HG02840 (cell line): ENCODE data around the gene AACS.
"Not testable (repeated sequence)": the region's sequence is repeated elsewhere in the genome, so short reads cannot be mapped to it uniquely, and the experiment has no call there.

ENCODE experiments used
- ATAC-seq: cut with Tn5 transposase; IDR thresholded peaks from one replicate; pipeline ENCODE4 v1.9.1; 2021; ENCODE audit warnings: mild to moderate bottlenecking, moderate library complexity, moderate number of reproducible peaks; ENCODE audit not compliant: unreplicated experiment, low FRiP score

The AACS gene

DNA sequence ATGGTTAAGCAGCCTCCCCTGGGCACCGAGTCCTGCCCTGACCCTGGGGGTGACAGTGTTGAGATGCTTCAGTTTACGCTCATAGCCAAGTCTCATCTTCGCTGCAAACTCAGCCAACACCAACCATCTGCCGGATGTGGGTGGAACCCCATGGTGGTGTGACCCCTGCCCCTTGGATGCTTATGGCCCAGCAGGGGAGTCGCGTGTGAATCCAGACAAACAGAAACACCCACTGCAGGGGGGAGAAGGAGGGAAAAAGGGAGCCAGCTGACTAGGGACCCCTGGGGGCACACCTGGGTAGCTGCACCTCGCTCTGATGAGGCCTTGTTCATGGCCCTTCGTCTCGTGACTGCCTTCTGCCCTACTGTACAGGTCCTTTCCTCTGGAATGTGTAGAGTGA is 23.8 kb downstream of the AACS start:
- ATAC-seq, result no peak

DNA sequence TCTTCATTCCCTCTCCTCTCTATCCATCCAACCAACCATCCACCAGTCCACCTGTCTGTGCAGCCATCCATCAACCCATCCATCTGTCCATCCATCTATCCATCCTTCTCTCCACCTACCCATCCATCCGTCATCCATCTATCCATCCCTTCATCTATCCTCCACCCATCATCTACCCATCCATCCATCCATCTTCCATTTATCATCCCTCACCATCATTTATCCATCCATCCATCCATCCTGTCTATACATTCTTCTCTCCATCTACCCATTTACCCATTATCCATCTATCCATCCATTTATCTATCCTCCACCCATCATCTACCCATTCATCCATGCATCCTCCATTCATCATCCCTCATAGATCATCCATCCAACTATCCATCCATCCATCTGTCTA is 24.4 kb downstream of the AACS start:
- ATAC-seq, result no peak

DNA sequence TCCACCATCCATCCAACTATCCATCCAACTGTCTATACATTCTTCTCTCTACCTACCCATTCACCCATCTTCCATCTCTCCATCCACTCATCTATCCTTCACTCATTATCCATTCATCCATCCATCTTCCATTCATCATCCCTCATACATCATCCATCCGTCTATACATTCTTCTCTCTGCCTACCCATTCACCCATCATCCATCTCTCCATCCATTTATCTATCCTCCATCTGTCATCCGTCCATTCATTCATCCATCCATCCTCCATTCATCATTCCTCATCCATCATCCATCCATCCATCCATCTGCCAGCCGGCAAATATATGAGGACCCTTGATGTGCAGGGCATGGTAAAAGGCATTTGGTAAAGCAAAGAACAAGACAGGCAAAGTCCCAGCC is 25.2 kb downstream of the AACS start:
- no peak for ATAC-seq

DNA sequence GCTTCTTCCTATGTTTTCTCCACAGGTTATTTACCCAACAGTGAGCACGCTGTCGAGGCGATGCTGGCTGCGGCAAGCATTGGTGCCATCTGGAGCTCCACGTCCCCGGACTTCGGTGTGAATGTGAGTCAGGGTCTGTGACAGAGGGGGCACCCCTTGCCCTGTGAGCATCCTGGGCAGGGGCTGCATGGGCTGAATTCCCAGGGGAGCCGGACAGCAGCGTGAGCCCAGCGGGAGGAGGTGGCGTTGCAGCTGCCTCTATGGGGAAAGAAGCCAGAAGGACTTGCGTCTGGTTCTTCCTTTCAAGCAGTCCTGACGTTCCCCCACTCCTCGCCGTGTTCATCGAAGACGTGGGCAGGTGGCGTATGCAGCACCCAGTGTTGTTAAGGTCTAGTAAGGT is 26.2 kb downstream of the AACS start:
- ATAC-seq, result no peak

DNA sequence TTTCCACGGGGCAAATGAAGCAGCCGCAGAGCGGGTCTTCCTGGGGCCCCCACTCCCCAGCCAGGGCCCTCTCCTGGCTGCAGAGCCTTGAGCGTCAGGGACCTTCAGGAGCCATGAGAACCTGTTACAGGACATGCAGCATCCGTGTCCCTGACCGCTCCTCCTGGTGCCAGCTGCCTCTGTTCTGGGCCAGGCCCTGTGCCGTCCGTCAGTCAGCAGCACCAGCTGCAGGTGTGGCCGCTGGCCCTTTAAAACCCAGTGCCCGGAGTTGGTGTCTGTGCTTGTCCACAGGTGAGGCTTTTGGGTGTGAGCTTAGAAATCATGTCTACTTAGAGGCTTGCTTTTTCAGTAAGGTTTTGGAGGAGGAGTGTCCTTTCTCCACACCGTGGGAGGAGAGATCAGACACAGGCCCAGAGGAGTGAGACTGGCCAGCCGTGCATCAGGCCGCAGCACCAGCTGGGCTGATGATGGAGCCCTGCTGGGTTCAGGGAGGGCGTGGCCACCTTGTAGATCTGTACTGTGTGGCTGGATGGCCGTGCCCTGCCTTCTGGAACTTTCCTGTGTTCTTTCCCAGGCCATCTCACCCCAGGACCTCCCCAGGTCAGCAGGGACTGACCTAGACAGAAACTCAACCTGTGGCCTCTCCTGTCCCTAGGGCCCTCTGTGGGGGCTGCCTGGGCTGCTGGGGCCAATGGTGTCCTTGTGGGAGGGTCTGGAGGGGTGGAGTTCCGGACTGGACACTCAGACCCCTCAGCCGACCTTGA is 27.1 kb downstream of the AACS start:
- no peak for ATAC-seq

DNA sequence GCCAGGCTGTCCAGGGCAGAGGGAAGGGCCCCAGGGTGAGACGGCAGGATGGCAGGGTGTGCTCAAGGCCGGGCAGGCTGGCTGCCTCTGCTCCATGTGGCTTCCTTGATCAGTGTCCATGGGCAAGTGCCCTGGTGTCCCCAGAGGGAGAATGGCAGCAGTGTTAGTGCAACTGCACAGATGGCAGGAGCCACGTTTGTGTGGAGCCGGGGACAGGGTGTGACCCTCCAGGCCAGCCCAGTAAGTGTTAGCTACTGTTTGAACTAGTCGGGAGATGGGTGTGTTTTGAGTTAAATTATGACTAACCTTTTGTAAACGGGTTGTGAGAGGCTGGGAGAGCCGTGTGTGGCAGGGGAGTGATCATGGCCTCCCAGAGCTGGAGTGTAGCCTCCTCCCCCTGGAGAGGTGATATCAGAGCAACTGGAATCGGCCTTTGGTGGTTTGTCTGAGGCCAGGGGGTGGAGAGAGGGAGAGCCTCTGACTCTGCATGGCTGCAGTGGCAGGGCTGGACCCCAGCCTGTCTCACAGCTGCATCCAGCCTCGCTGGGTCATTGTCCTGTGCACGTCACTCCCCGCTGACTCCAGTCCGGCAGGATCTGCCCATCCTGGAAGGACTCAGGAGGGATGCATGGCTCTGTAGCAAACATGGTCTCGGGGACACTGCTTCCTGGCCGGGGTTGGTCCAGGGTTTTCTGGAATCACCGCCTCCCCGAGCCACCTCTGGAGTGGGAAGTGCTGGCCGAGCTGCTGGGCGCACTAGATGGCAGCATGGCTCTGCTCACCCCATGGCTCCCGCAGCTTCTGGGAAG is 27.8 kb downstream of the AACS start:
- no peak for ATAC-seq

DNA sequence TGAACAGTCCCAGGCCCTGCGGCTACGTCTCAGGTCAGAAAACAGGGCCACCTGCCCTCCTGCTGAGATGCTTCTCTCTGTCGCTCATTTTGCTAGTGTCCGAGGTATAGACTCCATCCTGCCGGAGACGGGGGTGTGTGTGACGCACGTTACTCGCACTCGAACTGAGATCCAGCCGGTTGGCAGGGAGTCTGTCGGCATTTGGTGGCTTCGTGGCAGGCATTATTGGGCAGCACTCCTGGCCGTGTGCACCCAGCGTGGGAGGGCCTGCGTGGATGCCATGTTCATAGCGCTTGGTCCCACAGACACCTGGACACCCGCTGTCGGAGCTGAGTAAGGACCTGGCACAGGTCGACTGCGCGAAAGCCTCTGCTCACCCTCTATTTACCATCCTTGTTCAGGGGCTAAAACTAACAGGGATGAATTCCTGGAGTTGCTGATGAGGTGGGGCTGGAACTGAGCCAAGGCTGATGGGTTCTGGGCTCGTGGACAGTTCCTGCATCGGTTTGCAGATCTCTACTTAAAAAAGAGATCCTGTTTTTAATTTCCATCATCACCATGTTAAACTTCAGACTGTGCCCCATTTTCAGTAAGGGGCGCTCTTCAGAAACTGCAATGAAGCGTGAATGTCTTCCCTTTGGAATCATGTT is 28.6 kb downstream of the AACS start:
- ATAC-seq, result no peak

DNA sequence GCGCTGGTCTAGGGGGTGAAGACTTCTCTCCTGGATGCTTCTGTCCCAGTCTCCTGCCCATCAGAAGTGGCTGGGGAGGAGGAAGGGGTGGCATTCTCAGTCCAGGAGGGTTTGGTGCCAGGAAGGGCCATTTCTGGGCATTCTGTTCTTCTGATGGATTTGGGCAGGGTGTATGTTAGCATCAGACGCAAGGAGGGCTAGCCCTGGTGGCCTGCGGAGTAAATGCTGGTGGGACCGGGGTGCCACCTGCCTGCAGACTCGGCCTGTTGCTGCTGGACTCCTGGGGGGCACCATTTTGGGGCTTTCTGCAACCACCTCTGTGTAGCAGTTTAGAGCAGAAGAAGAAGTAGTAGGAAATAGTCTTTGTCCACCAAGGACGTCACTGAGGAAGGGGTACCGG is 31.7 kb downstream of the AACS start:
- ATAC-seq, result no peak

DNA sequence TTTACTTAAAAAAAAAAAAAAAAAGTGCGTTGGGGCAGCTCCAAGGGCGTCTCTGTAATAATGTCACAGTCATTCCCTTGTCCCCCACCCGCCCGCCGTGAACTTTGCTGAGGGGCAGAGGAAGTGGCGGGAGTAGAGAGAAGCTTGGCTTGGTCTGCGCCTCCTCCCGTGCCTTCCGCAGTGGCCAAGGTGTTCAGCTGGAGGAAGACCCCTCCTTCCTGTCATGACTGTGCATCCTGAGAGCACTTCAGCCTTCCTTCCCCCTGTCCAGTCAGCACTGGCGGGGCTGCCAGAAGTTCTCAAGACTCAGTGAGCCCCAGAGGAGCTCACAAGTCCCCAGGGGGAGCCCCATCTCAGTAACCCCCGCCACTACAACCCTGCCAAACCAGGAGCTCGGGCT is 32.2 kb downstream of the AACS start:
- ATAC-seq, result no peak

DNA sequence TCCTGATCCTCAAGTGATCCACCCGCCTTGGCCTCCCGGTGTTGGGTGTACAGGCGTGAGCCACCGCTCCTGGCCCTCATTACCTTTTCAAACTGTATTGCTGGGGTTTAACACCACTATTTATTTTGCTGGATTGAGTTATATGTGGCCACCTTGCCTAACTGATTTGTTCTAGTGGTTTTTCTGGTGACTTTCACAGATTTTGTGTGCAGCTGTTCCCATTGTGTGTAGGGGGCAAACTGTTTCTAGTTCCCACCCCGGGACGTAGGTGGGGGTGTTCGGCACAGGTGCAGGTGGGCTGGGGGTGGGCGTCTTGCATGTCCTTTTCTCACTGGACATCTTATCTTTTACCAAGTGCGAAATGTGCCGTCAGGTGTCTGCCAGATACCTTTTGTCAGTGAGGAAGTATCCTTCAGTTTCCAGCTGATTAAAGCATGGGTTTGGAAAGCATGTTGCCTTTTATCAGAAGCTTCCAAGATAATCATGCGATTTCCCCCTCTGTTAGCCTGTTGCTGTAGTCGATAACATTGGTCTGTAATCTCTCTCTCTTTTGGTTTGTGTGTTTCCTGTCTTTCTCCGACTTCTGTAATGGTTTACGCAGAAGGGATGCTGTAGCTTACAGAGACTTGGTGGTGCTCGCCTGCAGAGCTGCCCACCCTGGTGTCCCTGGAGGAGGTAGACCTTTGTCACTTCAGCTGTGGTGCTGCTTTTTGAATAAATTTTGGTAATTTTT is 33.6 kb downstream of the AACS start:
- no peak for ATAC-seq

DNA sequence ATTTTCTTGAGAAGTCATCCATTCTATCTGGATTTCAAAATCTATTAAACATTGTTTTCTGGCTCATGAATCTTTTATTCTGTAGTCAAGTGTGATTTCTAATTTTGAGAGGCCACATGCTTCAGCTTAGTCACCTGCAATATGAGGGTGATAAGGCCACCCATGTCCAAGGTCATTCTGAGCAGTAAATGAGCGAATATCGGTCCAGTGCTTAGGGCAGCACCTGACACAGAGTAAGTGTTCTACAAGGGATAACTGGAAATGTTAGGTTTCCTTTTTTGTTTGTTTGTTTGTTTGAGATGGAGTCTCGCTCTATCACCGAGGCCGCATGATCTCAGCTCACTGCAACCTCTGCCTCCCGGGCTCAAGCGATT is 34.2 kb downstream of the AACS start:
- no peak for ATAC-seq

DNA sequence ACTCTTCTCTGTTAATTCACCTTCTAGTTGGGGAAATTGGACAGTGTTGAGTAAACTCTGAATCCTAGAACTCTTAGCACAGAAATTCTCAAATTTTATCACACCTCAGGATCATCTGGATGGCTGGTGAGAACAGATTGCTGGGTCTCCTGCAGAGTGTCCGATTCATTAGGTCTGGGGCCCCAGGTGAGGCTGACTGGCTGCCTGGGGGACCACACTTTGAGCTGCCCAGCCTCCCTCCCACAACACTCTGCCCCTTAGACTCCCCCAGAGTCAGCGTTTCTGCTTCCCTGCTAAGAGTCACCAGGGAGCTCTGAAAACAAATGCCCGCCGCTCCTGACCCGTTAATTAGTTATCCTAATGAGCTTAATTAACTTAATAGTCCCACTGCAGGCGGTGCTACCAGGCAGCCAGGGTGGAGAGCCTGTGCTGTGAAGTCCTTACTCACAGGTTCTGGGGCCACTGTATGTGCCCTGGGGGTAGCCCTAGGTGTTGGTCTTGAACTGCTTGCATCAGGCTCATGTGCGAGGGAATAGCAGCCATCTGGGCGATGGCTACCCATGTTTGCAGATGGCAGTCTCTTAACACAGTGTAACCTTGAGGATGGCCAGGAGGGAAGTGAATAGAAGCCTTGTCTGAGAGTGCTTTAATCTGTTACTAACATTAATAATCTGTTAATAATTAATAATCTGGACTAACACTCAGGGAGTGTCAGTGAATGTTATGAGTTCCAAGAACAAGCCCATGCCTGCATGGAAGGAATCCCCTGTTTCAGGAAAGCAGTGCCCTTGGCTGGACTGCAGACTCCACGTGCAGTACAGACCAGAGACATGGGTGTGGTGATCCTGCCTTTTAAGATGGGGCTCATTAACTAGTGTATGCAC is 35.6 kb downstream of the AACS start:
- no peak for ATAC-seq

DNA sequence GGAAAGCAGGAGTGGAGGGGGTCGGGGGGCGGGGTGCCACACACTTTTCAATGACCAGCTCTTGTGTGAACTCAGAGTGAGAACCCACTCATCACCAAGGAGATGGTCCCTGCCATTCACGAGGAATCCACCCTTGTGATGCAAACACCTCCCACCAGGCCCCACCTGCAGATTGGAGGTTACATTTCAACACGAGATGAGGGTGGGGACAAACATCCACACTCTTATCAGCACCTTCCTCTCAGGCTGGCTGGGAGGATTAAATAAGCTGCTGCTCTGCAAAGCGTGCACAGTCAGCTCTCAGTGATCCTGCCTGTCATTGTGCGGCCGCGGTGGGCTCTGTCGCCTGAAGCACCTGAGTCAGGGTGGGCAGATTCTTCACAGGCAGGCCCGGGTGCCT is 39.7 kb downstream of the AACS start:
- ATAC-seq, result no peak

DNA sequence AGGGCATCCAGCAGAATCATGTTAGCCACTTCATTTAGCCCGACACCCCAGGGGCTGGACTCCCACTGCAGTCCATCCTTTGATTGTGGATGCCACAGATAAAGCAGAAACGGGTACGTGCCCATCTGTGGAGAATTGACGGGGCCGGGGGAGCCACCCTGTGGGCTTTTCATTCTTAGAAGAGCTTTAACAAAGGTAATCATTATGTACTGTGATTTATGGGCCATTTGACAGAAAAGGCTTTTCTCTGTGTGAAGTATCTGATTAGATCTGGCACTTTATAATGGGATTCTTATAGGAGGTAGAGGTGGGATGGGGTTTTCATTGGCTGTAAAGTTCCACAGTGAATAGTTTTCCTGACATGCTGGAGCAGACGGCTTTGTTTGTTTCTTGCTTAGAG is 40.4 kb downstream of the AACS start:
- ATAC-seq, result no peak

DNA sequence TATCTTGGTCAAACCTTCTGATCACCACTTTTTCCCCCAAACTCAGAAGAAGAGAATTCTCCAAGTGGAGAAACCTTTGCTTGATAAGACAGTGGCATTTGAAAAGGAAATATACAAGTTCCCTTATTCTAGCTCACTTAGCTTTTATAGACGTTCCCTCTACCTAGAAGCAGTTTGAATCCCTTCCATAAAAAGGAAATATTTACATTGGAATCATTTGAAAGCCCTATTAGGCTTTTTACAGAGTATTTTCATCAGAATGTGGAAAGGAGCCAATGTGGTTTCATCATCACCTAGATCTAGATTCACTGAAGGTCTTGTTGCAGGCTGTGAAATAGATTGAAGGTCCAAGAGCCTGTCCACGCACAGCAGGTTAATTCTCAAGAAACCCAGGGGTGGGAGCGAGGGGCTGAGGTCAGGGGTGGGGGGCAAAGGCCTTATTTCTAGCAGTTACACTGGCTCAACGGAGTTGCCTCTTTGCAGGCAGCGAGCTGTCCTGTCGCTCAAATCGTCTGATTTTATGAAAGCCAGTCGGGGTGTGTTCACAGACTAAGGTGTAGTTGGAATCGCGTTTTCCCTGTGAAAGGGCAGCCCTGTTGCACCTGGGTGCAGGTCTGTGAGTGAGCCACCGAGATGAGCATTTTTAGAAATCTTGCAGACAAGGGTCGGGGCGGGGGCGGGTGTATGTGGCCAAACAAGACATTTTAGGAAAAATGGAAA is 45.6 kb downstream of the AACS start:
- ATAC-seq, result no peak

DNA sequence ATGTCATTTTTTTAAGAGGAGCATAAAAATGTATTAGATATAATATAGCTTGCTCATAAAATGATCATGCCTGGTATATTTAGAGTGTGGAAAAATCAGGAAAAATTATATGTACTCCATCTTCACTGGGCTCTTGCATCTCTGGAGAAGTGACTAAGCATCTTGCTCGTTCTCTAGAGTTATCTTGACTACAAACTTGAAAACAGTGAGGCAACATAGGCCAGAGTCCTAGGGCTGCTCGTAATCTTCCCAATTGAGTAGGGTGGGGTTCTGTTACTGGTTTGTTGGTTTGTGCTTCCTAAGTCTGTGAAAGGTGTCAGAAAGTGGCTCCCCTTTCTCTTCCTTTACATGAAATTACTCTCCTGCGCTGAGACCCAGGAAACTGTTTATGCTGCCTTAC is 46.2 kb downstream of the AACS start:
- no peak for ATAC-seq

DNA sequence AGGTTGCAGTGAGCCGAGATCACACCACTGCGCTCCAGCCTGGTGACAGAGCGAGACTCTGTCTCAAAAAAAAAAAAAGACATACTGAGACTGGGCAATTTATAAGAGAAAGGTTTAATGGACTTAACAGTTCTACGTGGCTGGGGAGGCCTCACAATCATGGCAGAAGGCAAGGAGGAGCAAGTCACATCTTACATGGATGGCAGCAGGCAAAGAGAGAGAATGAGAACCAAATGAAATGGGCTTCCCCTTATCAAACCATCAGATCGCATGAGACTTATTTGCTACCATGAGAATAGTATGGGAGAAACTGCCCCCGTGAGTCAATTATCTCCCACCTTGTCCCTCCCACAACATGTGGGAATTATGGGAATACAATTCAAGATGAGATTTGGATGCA is 47.4 kb downstream of the AACS start:
- not testable (repeated sequence) for ATAC-seq

DNA sequence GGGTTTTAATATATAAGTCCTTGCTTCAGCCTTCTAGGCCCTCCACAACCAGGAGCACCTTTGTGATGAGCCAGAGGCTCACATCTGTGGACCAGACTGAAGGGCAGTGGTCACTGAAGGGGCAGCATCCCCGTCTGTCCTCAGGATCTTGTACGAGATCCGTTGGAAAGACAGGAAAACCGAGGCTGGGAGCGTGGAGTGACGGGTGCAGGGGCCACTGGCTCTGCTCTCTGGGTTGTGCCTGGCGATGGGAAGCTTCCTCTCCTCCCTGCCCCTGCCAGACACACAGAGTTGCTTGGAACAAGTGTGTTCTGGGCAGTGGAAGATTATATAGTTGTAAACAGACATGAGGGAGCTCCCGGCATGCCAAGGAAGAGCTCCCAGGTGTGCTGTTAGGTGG is 48.0 kb downstream of the AACS start:
- ATAC-seq, result no peak

DNA sequence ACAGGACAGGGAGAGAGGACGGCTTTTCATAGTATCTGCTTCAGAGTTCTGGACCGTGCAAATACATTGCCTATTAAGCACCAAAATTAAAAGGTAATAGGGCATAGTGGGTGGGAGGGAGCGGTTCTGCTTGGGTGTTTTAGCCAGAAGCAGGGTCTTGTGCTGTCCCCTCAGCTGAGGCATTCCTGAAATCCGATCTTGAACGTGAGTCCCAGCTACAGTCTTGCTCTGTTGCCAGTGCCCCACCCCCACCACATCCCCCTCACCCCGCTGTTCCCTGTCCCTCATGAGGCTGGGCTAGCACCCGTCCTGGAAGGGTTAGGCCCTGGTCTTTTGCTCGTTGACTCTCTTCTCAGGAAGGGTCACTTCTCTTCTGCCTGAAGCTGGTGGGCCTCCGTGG is 48.6 kb downstream of the AACS start:
- no peak for ATAC-seq
